HEK293 (cell line): ENCODE results near the gene BMS1.

Source experiments
- GLI4 ChIP-seq: fragments of 450-650 bp; formaldehyde crosslinking; IDR thresholded peaks from 2 replicates; pipeline ENCODE4 v1.5.1; 2016; ENCODE audit warnings: missing biosample characterization, missing genetic modification characterization
- KLF7 ChIP-seq: fragments of 450-650 bp; formaldehyde crosslinking; IDR thresholded peaks from 2 replicates; pipeline ENCODE4 v1.5.1; 2016; ENCODE audit warnings: missing biosample characterization, missing genetic modification characterization, borderline replicate concordance
- REPIN1 ChIP-seq: fragments of 450-650 bp; formaldehyde crosslinking; IDR thresholded peaks from 2 replicates; pipeline ENCODE4 v1.5.1; 2017; ENCODE audit warnings: missing biosample characterization, missing genetic modification characterization, low read depth
- TRIM28 ChIP-seq: IDR thresholded peaks from 2 replicates; pipeline ENCODE4 v1.6.1; 2011; ENCODE audit warnings: low read length, control low read depth, borderline replicate concordance
- ZBTB20 ChIP-seq: fragments of 450-650 bp; formaldehyde crosslinking; IDR thresholded peaks from 2 replicates; pipeline ENCODE4 v1.5.1; 2016; ENCODE audit warnings: missing biosample characterization, missing genetic modification characterization
- ZBTB21 ChIP-seq: fragments of 450-650 bp; formaldehyde crosslinking; IDR thresholded peaks from 2 replicates; pipeline ENCODE4 v1.5.1; 2017; ENCODE audit warnings: missing biosample characterization, missing genetic modification characterization
- ZIC2 ChIP-seq: fragments of 450-650 bp; formaldehyde crosslinking; IDR thresholded peaks from 2 replicates; pipeline ENCODE4 v1.5.1; 2016; ENCODE audit warnings: missing biosample characterization, missing genetic modification characterization
- ZNF175 ChIP-seq: fragments of 450-650 bp; formaldehyde crosslinking; IDR thresholded peaks from 2 replicates; pipeline ENCODE4 v1.5.1; 2016; ENCODE audit warnings: missing biosample characterization, missing genetic modification characterization
- ZNF184 ChIP-seq: fragments of 450-650 bp; IDR thresholded peaks from 2 replicates; pipeline ENCODE4 v1.5.1; 2018; ENCODE audit warnings: missing biosample characterization, mild to moderate bottlenecking, missing genetic modification characterization
- ZNF2 ChIP-seq: fragments of 450-650 bp; formaldehyde crosslinking; IDR thresholded peaks from 2 replicates; pipeline ENCODE4 v1.5.1; 2016; ENCODE audit warnings: missing biosample characterization, missing genetic modification characterization
- ZNF239 ChIP-seq: fragments of 450-650 bp; formaldehyde crosslinking; IDR thresholded peaks from 2 replicates; pipeline ENCODE4 v1.5.1; 2016; ENCODE audit warnings: missing biosample characterization, missing genetic modification characterization
- ZNF335 ChIP-seq: fragments of 450-650 bp; formaldehyde crosslinking; conservative IDR thresholded peaks from 2 replicates; pipeline ENCODE4 v1.5.1; 2016; ENCODE audit warnings: missing biosample characterization, missing genetic modification characterization
- ZNF341 ChIP-seq: fragments of 450-650 bp; formaldehyde crosslinking; IDR thresholded peaks from 2 replicates; pipeline ENCODE4; 2016; ENCODE audit warnings: low read depth, missing biosample characterization, missing genetic modification characterization
- ZNF354C ChIP-seq: fragments of 450-650 bp; formaldehyde crosslinking; IDR thresholded peaks from 2 replicates; pipeline ENCODE4 v1.5.1; 2016; ENCODE audit warnings: missing biosample characterization, missing genetic modification characterization, low read depth, borderline replicate concordance
- ZNF561 ChIP-seq: fragments of 450-650 bp; IDR thresholded peaks from 2 replicates; pipeline ENCODE4 v1.5.1; 2018; ENCODE audit warnings: missing biosample characterization, missing genetic modification characterization, borderline replicate concordance
- ZNF585B ChIP-seq: fragments of 450-650 bp; formaldehyde crosslinking; IDR thresholded peaks from 2 replicates; pipeline ENCODE4 v1.5.1; 2016; ENCODE audit warnings: missing biosample characterization, missing genetic modification characterization
- ZNF600 ChIP-seq: fragments of 450-650 bp; formaldehyde crosslinking; IDR thresholded peaks from 2 replicates; pipeline ENCODE4 v1.5.1; 2016; ENCODE audit warnings: missing biosample characterization, missing genetic modification characterization
- ZNF621 ChIP-seq: fragments of 450-650 bp; formaldehyde crosslinking; IDR thresholded peaks from 2 replicates; pipeline ENCODE4 v1.5.1; 2017; ENCODE audit warnings: missing biosample characterization, missing genetic modification characterization
- ZNF626 ChIP-seq: fragments of 450-650 bp; sonication (Bioruptor Pico); formaldehyde crosslinking; IDR thresholded peaks from 2 replicates; pipeline ENCODE4 v1.5.1; 2018; ENCODE audit warnings: missing biosample characterization, missing genetic modification characterization, inconsistent platforms
- ZNF76 ChIP-seq: fragments of 450-650 bp; formaldehyde crosslinking; IDR thresholded peaks from 2 replicates; pipeline ENCODE4; 2016; ENCODE audit warnings: low read depth, missing biosample characterization, missing genetic modification characterization, borderline replicate concordance
- ZNF843 ChIP-seq: fragments of 450-650 bp; formaldehyde crosslinking; IDR thresholded peaks from 2 replicates; pipeline ENCODE4 v1.5.1; 2016; ENCODE audit warnings: missing biosample characterization, missing genetic modification characterization
- TF ChIP-seq, protein P1 (sequence below): fragments of 450-650 bp; formaldehyde crosslinking; IDR thresholded peaks from 2 replicates; pipeline ENCODE4 v1.5.1; 2016; ENCODE audit warnings: missing biosample characterization, missing genetic modification characterization
- TF ChIP-seq, protein P2 (sequence below): fragments of 450-650 bp; formaldehyde crosslinking; IDR thresholded peaks from 2 replicates; pipeline ENCODE4 v1.5.1; 2016; ENCODE audit warnings: missing biosample characterization, missing genetic modification characterization
- TF ChIP-seq, protein P3 (sequence below): fragments of 450-650 bp; formaldehyde crosslinking; IDR thresholded peaks from 2 replicates; pipeline ENCODE4 v1.5.1; 2016; ENCODE audit warnings: missing biosample characterization, missing genetic modification characterization, borderline replicate concordance
- TF ChIP-seq, protein P4 (sequence below): fragments of 450-650 bp; formaldehyde crosslinking; IDR thresholded peaks from 2 replicates; pipeline ENCODE4 v1.5.1; 2016; ENCODE audit warnings: missing biosample characterization, missing genetic modification characterization
- TF ChIP-seq, protein P5 (sequence below): fragments of 450-650 bp; formaldehyde crosslinking; optimal IDR thresholded peaks from 2 replicates; pipeline ENCODE3; 2016; ENCODE audit warnings: missing biosample characterization, mild to moderate bottlenecking, missing genetic modification characterization

Gene BMS1

DNA sequence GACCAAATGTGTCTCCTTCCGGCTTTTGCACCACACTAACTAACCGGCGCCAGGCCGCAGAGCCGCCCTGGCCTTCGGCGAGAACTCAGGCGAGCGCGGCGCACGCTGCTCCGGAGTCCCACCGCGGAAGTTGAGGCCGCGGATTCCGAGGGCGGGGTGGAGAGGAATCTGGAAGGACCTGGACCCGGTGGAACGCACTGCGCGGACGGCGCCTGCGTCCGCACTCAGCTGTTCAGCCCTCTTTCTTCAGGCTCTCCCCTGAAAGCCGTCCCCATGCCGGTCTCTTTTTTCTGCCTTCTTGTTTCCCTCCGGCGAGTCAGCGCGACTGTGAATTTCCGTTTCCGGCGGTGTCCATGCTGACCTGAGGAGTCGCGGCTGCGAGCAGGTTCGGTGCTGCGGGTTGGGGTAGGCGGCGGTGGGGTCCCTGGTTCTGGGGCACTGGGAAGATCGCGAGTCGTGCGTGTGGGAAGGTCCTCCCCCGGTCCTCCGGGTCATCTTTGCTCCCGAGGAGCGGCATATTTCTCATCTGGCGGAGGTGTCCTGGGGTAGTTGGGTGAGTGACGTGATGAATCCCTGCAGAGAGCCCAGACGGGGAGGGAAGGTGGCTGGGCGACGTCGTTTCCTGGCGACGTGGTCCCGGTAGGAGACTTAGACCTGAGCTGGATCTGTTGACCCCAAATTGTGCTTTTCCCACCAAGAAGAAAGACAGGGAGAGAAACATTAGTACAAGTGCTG is at the start of gene BMS1 (continued):
- TF ChIP-seq GLI4 (tag by site-specific recombination): peak; percentile 93; the same call in 1 of the 2 replicates
- TF ChIP-seq, protein P1, sequence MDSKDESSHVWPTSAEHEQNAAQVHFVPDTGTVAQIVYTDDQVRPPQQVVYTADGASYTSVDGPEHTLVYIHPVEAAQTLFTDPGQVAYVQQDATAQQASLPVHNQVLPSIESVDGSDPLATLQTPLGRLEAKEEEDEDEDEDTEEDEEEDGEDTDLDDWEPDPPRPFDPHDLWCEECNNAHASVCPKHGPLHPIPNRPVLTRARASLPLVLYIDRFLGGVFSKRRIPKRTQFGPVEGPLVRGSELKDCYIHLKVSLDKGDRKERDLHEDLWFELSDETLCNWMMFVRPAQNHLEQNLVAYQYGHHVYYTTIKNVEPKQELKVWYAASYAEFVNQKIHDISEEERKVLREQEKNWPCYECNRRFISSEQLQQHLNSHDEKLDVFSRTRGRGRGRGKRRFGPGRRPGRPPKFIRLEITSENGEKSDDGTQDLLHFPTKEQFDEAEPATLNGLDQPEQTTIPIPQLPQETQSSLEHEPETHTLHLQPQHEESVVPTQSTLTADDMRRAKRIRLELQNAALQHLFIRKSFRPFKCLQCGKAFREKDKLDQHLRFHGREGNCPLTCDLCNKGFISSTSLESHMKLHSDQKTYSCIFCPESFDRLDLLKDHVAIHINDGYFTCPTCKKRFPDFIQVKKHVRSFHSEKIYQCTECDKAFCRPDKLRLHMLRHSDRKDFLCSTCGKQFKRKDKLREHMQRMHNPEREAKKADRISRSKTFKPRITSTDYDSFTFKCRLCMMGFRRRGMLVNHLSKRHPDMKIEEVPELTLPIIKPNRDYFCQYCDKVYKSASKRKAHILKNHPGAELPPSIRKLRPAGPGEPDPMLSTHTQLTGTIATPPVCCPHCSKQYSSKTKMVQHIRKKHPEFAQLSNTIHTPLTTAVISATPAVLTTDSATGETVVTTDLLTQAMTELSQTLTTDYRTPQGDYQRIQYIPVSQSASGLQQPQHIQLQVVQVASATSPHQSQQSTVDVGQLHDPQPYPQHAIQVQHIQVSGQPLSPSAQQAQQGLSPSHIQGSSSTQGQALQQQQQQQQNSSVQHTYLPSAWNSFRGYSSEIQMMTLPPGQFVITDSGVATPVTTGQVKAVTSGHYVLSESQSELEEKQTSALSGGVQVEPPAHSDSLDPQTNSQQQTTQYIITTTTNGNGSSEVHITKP (tag by site-specific recombination): peak; percentile 65; the same call in 1 of the 2 replicates
- TF ChIP-seq ZNF76: peak; percentile 87
- peak; percentile 86 for TF ChIP-seq ZNF843 (tag by site-specific recombination)
- TF ChIP-seq ZNF341 (tag by site-specific recombination): peak; percentile 93
- no peak for TF ChIP-seq ZNF175 (tag by site-specific recombination)
- TF ChIP-seq ZNF561 (tag by site-specific recombination): peak; percentile 98
- TF ChIP-seq ZNF354C (tag by site-specific recombination): 0 out of 2 replicates have a peak, but pooled peaks have one; percentile 18
- TF ChIP-seq KLF7: 0 out of 2 replicates have a peak, but pooled peaks have one; percentile 36
- peak; percentile 84; the same call in 1 of the 2 replicates for TF ChIP-seq ZNF239 (tag by site-specific recombination)
- TF ChIP-seq, protein P2, sequence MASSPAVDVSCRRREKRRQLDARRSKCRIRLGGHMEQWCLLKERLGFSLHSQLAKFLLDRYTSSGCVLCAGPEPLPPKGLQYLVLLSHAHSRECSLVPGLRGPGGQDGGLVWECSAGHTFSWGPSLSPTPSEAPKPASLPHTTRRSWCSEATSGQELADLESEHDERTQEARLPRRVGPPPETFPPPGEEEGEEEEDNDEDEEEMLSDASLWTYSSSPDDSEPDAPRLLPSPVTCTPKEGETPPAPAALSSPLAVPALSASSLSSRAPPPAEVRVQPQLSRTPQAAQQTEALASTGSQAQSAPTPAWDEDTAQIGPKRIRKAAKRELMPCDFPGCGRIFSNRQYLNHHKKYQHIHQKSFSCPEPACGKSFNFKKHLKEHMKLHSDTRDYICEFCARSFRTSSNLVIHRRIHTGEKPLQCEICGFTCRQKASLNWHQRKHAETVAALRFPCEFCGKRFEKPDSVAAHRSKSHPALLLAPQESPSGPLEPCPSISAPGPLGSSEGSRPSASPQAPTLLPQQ (tag by site-specific recombination): peak; percentile 89
- TF ChIP-seq ZNF621 (tag by site-specific recombination): no peak
- TF ChIP-seq ZNF2 (tag by site-specific recombination): peak; percentile 97
- TF ChIP-seq, protein P3, sequence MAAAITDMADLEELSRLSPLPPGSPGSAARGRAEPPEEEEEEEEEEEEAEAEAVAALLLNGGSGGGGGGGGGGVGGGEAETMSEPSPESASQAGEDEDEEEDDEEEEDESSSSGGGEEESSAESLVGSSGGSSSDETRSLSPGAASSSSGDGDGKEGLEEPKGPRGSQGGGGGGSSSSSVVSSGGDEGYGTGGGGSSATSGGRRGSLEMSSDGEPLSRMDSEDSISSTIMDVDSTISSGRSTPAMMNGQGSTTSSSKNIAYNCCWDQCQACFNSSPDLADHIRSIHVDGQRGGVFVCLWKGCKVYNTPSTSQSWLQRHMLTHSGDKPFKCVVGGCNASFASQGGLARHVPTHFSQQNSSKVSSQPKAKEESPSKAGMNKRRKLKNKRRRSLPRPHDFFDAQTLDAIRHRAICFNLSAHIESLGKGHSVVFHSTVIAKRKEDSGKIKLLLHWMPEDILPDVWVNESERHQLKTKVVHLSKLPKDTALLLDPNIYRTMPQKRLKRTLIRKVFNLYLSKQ (tag by site-specific recombination): 0 out of 2 replicates have a peak, but pooled peaks have one; percentile 64
- peak; percentile 74 for TF ChIP-seq ZBTB20
- peak; percentile 77; the same call in 1 of the 2 replicates for TF ChIP-seq ZNF184
- 0 out of 2 replicates have a peak, but pooled peaks have one; percentile 23 for TF ChIP-seq ZNF585B (tag by site-specific recombination)
- peak; percentile 88 for TF ChIP-seq ZBTB21 (tag by site-specific recombination)
- TF ChIP-seq, protein P4, sequence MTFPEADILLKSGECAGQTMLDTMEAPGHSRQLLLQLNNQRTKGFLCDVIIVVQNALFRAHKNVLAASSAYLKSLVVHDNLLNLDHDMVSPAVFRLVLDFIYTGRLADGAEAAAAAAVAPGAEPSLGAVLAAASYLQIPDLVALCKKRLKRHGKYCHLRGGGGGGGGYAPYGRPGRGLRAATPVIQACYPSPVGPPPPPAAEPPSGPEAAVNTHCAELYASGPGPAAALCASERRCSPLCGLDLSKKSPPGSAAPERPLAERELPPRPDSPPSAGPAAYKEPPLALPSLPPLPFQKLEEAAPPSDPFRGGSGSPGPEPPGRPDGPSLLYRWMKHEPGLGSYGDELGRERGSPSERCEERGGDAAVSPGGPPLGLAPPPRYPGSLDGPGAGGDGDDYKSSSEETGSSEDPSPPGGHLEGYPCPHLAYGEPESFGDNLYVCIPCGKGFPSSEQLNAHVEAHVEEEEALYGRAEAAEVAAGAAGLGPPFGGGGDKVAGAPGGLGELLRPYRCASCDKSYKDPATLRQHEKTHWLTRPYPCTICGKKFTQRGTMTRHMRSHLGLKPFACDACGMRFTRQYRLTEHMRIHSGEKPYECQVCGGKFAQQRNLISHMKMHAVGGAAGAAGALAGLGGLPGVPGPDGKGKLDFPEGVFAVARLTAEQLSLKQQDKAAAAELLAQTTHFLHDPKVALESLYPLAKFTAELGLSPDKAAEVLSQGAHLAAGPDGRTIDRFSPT (tag by site-specific recombination): no peak
- peak; percentile 88 for TF ChIP-seq TRIM28
- TF ChIP-seq REPIN1: peak; percentile 91; the same call in 1 of the 2 replicates
- peak; percentile 74; the same call in 1 of the 2 replicates for TF ChIP-seq ZIC2 (tag by site-specific recombination)
- 0 out of 2 replicates have a peak, but pooled peaks have one; percentile 44 for TF ChIP-seq ZNF626
- TF ChIP-seq ZNF600: peak; percentile 82
- peak; percentile 98 for TF ChIP-seq ZNF335 (tag by site-specific recombination)
- TF ChIP-seq, protein P5, sequence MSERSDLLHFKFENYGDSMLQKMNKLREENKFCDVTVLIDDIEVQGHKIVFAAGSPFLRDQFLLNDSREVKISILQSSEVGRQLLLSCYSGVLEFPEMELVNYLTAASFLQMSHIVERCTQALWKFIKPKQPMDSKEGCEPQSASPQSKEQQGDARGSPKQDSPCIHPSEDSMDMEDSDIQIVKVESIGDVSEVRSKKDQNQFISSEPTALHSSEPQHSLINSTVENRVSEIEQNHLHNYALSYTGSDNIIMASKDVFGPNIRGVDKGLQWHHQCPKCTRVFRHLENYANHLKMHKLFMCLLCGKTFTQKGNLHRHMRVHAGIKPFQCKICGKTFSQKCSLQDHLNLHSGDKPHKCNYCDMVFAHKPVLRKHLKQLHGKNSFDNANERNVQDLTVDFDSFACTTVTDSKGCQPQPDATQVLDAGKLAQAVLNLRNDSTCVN: peak; percentile 76
